HCT116 (cell line): Measurements from ENCODE around the gene LCN1. TPM values are rescaled to one million over a fixed set of nuclear protein-coding genes. Genes with fewer than 3 reads are reported as not detected.

ENCODE experiments used
- ATAC-seq: fragments of 200-7000 bp; cut with Tn5 transposase; 2 replicates; pipeline ENCODE4 v1.9.1; 2020; ENCODE audit warnings: mild to moderate bottlenecking, moderate library complexity
- BruUV-seq: library from RNA; stranded (reverse); fragments of 400-500 nt; replicated peaks from 2 replicates; lab custom pipeline; 2021; lab: Mats Ljungman, UMichigan
- CTCF ChIA-PET: fragments of 300-600 bp; sonication (Branson Sonifier 250); formaldehyde crosslinking; loops from one replicate; lab custom pipeline; 2021; ENCODE audit warnings: antibody characterized with exemption; lab: Charles Lee
- POLR2A ChIA-PET: fragments of 300-600, 350-600 bp; sonication (Branson Sonifier 250); formaldehyde crosslinking; loops from one replicate; lab custom pipeline; 2021; ENCODE audit warnings: antibody characterized with exemption; lab: Charles Lee
- RAD21 ChIA-PET, 2 experiments: fragments of 300-600 bp; sonication (Branson Sonifier 250); formaldehyde crosslinking; loops; one replicate each; lab custom pipeline; 2023; ENCODE audit warnings: low total read pairs in 2 of 2; ENCODE audit not compliant: uncharacterized antibody in 2 of 2, unreplicated experiment in 2 of 2, low non-redundant PET in 1 of 2; lab: Charles Lee
- DNase-seq: peaks from one replicate; pipeline ENCODE4 v3.0.0-alpha.2; 2010; ENCODE audit warnings: low read depth, low spot score
- H2AFZ ChIP-seq: fragments of 200-600 bp; shearing (Covaris generic), sonication (generic); 2 replicates; pipeline ENCODE4 v1.6.1; 2017; ENCODE audit warnings: low read depth, mixed run types, mixed read lengths, antibody characterized with exemption, low read length; ENCODE audit not compliant: poor library complexity, severe bottlenecking
- H3K27ac ChIP-seq: 2 replicates; pipeline ENCODE4 v1.5.1; 2012; ENCODE audit warnings: low read depth, low read length
- H3K27me3 ChIP-seq: fragments of 200-600 bp; sonication (generic); 2 replicates; pipeline ENCODE4 v1.6.1; 2016; ENCODE audit warnings: mixed run types, low read length, mixed read lengths; ENCODE audit not compliant: insufficient read depth
- H3K36me3 ChIP-seq, 2 experiments: fragments of 200-500 bp in 1 of 2; fragments of 200-600 bp in 1 of 2; sonication (Bioruptor generic) in 1 of 2; sonication (generic) in 1 of 2; 2 replicates each; pipeline versions ENCODE4 v1.5.1 to v1.6.1; 2014 to 2016; ENCODE audit warnings: low read length in 2 of 2, inconsistent platforms in 1 of 2, mixed read lengths in 1 of 2, mixed run types in 1 of 2; ENCODE audit not compliant: insufficient read depth in 2 of 2, control insufficient read depth in 1 of 2
- H3K4me1 ChIP-seq, 2 experiments: fragments of 200-600 bp in 1 of 2; sonication (generic) in 1 of 2; 2 replicates each; pipeline versions ENCODE4 v1.5.1 to v1.6.1; 2012 to 2017; ENCODE audit warnings: low read length in 2 of 2, inconsistent platforms in 1 of 2, mild to moderate bottlenecking in 1 of 2, mixed read lengths in 1 of 2, mixed run types in 1 of 2, moderate library complexity in 1 of 2; ENCODE audit not compliant: insufficient read depth in 2 of 2, control insufficient read depth in 1 of 2
- H3K4me2 ChIP-seq: fragments of 200-600 bp; sonication (generic); 2 replicates; pipeline ENCODE4 v1.6.1; 2017; ENCODE audit warnings: mixed run types, low read length, mixed read lengths
- H3K4me3 ChIP-seq, 2 experiments: fragments of 200-600 bp in 1 of 2; sonication (generic) in 1 of 2; replicated peaks in 1 of 2; 2 replicates each; pipeline ENCODE4 v1.5.1; 2011 to 2016; ENCODE audit warnings: low read length in 2 of 2, control low read depth in 1 of 2, low read depth in 1 of 2, mild to moderate bottlenecking in 1 of 2, mixed read lengths in 1 of 2, mixed run types in 1 of 2
- H3K79me2 ChIP-seq: fragments of 200-600 bp; sonication (generic); 2 replicates; pipeline ENCODE4 v1.6.1; 2017; ENCODE audit warnings: mild to moderate bottlenecking, mixed run types, low read length, moderate library complexity, mixed read lengths; ENCODE audit not compliant: insufficient read depth
- H3K9ac ChIP-seq: fragments of 200-600 bp; sonication (generic); 2 replicates; pipeline ENCODE4 v1.6.1; 2016; ENCODE audit warnings: low read length, mixed read lengths
- H3K9me2 ChIP-seq: fragments of 200-600 bp; sonication (generic), shearing (Covaris generic); 2 replicates; pipeline ENCODE4 v1.6.1; 2017; ENCODE audit warnings: mixed run types, mild to moderate bottlenecking, moderate library complexity; ENCODE audit not compliant: insufficient read depth
- H3K9me3 ChIP-seq, 2 experiments: fragments of 200-500 bp in 1 of 2; fragments of 200-600 bp in 1 of 2; sonication (Bioruptor generic) in 1 of 2; sonication (generic) in 1 of 2; 2 replicates each; pipeline ENCODE4 v1.6.1; 2014 to 2017; ENCODE audit warnings: low read length in 2 of 2, mixed read lengths in 2 of 2, inconsistent platforms in 1 of 2, low read depth in 1 of 2, mild to moderate bottlenecking in 1 of 2, mixed run types in 1 of 2, moderate library complexity in 1 of 2; ENCODE audit not compliant: control insufficient read depth in 1 of 2, insufficient read depth in 1 of 2
- H4K20me1 ChIP-seq: fragments of 200-600 bp; sonication (generic), shearing (Covaris generic); 2 replicates; pipeline ENCODE4 v1.6.1; 2017; ENCODE audit warnings: mixed run types, mild to moderate bottlenecking, moderate library complexity; ENCODE audit not compliant: insufficient read depth
- EZH2phosphoT487 ChIP-seq: fragments of 200-600 bp; IDR thresholded peaks from 2 replicates; pipeline ENCODE4 v1.6.1; 2018; ENCODE audit warnings: antibody characterized with exemption, borderline replicate concordance
- JUND ChIP-seq: IDR thresholded peaks from 2 replicates; pipeline ENCODE4 v1.6.1; 2012
- MAX ChIP-seq: IDR thresholded peaks from 2 replicates; pipeline ENCODE4 v1.6.1; 2012
- RAD21 ChIP-seq: IDR thresholded peaks from 2 replicates; pipeline ENCODE4 v1.6.1; 2012; ENCODE audit warnings: low read depth, mild to moderate bottlenecking
- SIN3A ChIP-seq: IDR thresholded peaks from 2 replicates; pipeline ENCODE4 v1.6.1; 2012; ENCODE audit warnings: low read depth
- ZNF274 ChIP-seq: fragments of 200-500 bp; sonication (Bioruptor generic); IDR thresholded peaks from 2 replicates; pipeline ENCODE4 v1.6.1; 2014; ENCODE audit warnings: mild to moderate bottlenecking, low read depth, low read length, inconsistent platforms
- intact Hi-C: fragments of 100-400 bp; cut with micrococcal nuclease; formaldehyde crosslinking; loops from 2 replicates; pipeline ENCODE4 v1.10.0; 2022
- total RNA-seq: library from RNA; stranded (reverse); gene quantifications from one replicate; pipeline ENCODE4 v1.2.1, GENCODE V29; 2021; ENCODE audit not compliant: unreplicated experiment
- TF ChIP-seq, protein P1 (sequence below): IDR thresholded peaks from 2 replicates; pipeline ENCODE4 v1.6.1; 2011; ENCODE audit warnings: mild to moderate bottlenecking, low read length, moderate library complexity; ENCODE audit not compliant: insufficient replicate concordance; ENCODE audit errors: extremely low read depth
- TF ChIP-seq, protein P2 (sequence below): IDR thresholded peaks from 2 replicates; pipeline ENCODE4 v1.6.1; 2012; ENCODE audit warnings: low read depth

LCN1 gene
- total RNA-seq, 1 experiment from 2014 or later, result not detected

DNA sequence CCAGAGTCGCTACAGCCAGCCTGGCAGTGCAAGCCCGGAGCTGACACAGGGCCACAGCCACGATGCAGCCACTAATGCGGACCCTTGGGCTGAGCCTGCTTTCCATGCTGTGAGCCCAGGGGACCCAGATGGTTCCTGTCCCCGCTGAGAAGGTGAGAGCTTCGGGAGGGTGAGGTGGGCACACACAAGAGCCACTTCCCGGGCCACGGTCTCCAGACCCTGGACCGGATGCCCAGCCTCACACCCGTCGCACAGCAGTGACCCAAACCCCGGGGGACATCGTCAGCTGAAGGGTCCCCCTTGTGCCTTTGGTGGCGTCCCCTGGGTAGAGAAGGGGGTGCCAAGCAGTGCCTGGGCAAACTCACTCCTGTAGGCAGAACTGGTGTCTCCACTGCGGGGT is 53.7 kb downstream of the LCN1 start:
- Histone ChIP-seq H3K9me3 (no peaks in the 10 kb centered on the region), H3K36me3 (no peaks in the 10 kb centered on the region), H3K4me1 (no peaks in the 10 kb centered on the region), H3K79me2 (no peaks in the 10 kb centered on the region), H3K27ac (no peak overlapping the region), H3K27me3 (peaks cover 31% of the 10 kb centered on the region), H4K20me1 (no peaks in the 10 kb centered on the region), H2AFZ (no peak overlapping the region), H3K9me2 (no peaks in the 10 kb centered on the region), H3K9ac (no peak overlapping the region), H3K4me2 (no peak overlapping the region), H3K4me3 (no peak overlapping the region)
- ChIA-PET POLR2A (no interaction called here), RAD21 (no interaction called here), CTCF (no interaction called here)
- no peak for ATAC-seq
- no TSS peak for BruUV-seq
- TF ChIP-seq MAX (no peak), ZNF274 (no peak), EZH2phosphoT487 (no peak), RAD21 (no peak), JUND (no peak), SIN3A (no peak)
- TF ChIP-seq, protein P1, sequence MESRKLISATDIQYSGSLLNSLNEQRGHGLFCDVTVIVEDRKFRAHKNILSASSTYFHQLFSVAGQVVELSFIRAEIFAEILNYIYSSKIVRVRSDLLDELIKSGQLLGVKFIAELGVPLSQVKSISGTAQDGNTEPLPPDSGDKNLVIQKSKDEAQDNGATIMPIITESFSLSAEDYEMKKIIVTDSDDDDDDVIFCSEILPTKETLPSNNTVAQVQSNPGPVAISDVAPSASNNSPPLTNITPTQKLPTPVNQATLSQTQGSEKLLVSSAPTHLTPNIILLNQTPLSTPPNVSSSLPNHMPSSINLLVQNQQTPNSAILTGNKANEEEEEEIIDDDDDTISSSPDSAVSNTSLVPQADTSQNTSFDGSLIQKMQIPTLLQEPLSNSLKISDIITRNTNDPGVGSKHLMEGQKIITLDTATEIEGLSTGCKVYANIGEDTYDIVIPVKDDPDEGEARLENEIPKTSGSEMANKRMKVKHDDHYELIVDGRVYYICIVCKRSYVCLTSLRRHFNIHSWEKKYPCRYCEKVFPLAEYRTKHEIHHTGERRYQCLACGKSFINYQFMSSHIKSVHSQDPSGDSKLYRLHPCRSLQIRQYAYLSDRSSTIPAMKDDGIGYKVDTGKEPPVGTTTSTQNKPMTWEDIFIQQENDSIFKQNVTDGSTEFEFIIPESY, result no peak
- TF ChIP-seq, protein P2, sequence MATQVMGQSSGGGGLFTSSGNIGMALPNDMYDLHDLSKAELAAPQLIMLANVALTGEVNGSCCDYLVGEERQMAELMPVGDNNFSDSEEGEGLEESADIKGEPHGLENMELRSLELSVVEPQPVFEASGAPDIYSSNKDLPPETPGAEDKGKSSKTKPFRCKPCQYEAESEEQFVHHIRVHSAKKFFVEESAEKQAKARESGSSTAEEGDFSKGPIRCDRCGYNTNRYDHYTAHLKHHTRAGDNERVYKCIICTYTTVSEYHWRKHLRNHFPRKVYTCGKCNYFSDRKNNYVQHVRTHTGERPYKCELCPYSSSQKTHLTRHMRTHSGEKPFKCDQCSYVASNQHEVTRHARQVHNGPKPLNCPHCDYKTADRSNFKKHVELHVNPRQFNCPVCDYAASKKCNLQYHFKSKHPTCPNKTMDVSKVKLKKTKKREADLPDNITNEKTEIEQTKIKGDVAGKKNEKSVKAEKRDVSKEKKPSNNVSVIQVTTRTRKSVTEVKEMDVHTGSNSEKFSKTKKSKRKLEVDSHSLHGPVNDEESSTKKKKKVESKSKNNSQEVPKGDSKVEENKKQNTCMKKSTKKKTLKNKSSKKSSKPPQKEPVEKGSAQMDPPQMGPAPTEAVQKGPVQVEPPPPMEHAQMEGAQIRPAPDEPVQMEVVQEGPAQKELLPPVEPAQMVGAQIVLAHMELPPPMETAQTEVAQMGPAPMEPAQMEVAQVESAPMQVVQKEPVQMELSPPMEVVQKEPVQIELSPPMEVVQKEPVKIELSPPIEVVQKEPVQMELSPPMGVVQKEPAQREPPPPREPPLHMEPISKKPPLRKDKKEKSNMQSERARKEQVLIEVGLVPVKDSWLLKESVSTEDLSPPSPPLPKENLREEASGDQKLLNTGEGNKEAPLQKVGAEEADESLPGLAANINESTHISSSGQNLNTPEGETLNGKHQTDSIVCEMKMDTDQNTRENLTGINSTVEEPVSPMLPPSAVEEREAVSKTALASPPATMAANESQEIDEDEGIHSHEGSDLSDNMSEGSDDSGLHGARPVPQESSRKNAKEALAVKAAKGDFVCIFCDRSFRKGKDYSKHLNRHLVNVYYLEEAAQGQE, result no peak
- no peak for DNase-seq
- intact Hi-C loops, result no loop called here

Other genes starting within 250 kb of the LCN1 start
- 32.0 TPM for gene PPP1R26, start 41.7 kb upstream of the LCN1 start, total RNA-seq
- gene MRPS2, start 20.8 kb upstream of the LCN1 start, total RNA-seq, result 85.1 TPM
- not detected for gene OBP2A, start 24.7 kb downstream of the LCN1 start, total RNA-seq
- not detected for gene PAEP, start 40.3 kb downstream of the LCN1 start, total RNA-seq
- gene GLT6D1, start 118.1 kb downstream of the LCN1 start, total RNA-seq, result not detected
- gene LCN9, start 141.9 kb downstream of the LCN1 start, total RNA-seq, result not detected
- gene SOHLH1, start 178.0 kb downstream of the LCN1 start, total RNA-seq, result not detected
- gene KCNT1, start 180.7 kb downstream of the LCN1 start, total RNA-seq, result 0.17 TPM